Parathyroid adenoma (tissue), 2 donors: ENCODE results near the gene GNG14.
"Not testable (repeated sequence)": the region's sequence is repeated elsewhere in the genome, so short reads cannot be mapped to it uniquely, and the experiment has no call there.

Experiments used
- H2AFZ ChIP-seq: fragments of 300-600 bp; sonication (generic); one replicate; pipeline ENCODE4 v1.7.0; 2017; ENCODE audit warnings: antibody characterized with exemption, mild to moderate bottlenecking
- H3K27ac ChIP-seq: fragments of 300-600 bp; sonication (generic); one replicate; pipeline ENCODE4 v1.7.0; 2017
- H3K27me3 ChIP-seq: fragments of 300-600 bp; sonication (generic); one replicate; pipeline ENCODE4 v1.7.0; 2017; ENCODE audit warnings: low read length; ENCODE audit not compliant: control insufficient read depth, insufficient read depth
- H3K36me3 ChIP-seq: fragments of 300-600 bp; sonication (generic); one replicate; pipeline ENCODE4 v1.7.0; 2017; ENCODE audit warnings: low read length; ENCODE audit not compliant: control insufficient read depth, insufficient read depth
- H3K4me1 ChIP-seq: fragments of 300-600 bp; sonication (generic); one replicate; pipeline ENCODE4 v1.7.0; 2017; ENCODE audit warnings: control low read depth
- H3K4me2 ChIP-seq: fragments of 300-600 bp; sonication (generic); one replicate; pipeline ENCODE4 v1.7.0; 2017; ENCODE audit warnings: low read length
- H3K4me3 ChIP-seq: fragments of 300-600 bp; sonication (generic); one replicate; pipeline ENCODE4 v1.7.0; 2017; ENCODE audit warnings: low read depth, low read length
- H3K79me2 ChIP-seq: fragments of 300-600 bp; sonication (generic); one replicate; pipeline ENCODE4 v1.7.0; 2017; ENCODE audit warnings: control low read depth
- H3K9ac ChIP-seq: fragments of 300-600 bp; sonication (generic); one replicate; pipeline ENCODE4 v1.7.0; 2017; ENCODE audit warnings: mild to moderate bottlenecking
- H3K9me3 ChIP-seq: fragments of 300-600 bp; sonication (generic); one replicate; pipeline ENCODE4 v1.7.0; 2017; ENCODE audit warnings: low read length; ENCODE audit not compliant: control insufficient read depth
- TF ChIP-seq, protein P1 (sequence below): fragments of 300-600 bp; sonication (generic); IDR thresholded peaks from one replicate; pipeline ENCODE4 v1.7.0; 2017; ENCODE audit warnings: antibody characterized with exemption, mild to moderate bottlenecking
- donor health status: primary hyperparathyroidism.

The GNG14 gene

DNA sequence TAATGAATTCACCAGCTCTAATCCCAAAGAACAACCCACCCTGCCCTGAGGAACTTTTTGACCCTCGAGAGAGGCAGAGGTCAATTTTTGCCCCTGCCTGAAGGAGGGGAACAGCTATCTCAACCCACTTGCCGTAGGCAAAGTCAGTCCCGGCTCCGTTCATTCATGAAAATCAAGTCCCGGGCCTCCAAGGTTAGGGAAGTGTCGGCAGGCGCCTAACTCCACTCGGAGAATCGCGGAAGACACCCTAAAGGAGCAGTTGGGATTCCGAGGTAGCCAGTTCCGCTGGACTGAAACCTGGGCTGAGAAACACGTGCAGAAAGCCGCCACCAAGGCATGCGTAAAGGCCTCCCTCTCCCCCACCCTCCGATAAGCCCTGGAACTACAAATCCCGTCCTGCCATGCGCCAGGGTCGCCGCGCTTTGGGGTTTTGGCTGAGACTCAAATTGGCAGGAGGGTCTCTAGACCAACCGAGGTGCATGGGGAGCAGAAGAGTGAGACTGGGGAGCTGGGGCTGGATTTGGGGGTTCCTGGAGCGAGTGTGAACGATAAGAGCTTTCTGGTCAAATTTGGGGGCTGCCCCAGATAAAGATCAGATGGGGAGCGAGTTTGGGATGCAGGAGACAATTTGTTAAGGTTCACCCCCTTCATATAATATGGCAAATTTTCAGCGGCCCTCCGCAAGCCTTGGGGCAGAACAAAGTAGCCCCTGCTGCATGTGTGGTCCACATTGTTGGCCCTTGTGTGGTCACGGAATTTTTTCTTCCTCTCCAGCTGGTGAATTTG lies 36.0 kb downstream of the GNG14 start, which contains the start of gene TNPO2:
Gene TNPO2, minus strand, starts transcription at position 292 of the 786 bp plus-strand sequence. CDS start 2,955 bp downstream, outside the sequence.
- Histone ChIP-seq H3K36me3 (no peaks in the 10 kb centered on the region), H3K27me3 (no peaks in the 10 kb centered on the region), H3K4me1 (peaks cover 13% of the 10 kb centered on the region), H3K9me3 (no peaks in the 10 kb centered on the region), H3K27ac (peak within 1 kb of the TSS; percentile 86), H3K79me2 (peaks cover 26% of the 10 kb centered on the region), H3K4me3 (peak within 1 kb of the TSS; percentile 90), H2AFZ (peak within 1 kb of the TSS; percentile 99), H3K4me2 (peak within 1 kb of the TSS; percentile 99), H3K9ac (peak within 1 kb of the TSS; percentile 24)
- TF ChIP-seq, protein P1, sequence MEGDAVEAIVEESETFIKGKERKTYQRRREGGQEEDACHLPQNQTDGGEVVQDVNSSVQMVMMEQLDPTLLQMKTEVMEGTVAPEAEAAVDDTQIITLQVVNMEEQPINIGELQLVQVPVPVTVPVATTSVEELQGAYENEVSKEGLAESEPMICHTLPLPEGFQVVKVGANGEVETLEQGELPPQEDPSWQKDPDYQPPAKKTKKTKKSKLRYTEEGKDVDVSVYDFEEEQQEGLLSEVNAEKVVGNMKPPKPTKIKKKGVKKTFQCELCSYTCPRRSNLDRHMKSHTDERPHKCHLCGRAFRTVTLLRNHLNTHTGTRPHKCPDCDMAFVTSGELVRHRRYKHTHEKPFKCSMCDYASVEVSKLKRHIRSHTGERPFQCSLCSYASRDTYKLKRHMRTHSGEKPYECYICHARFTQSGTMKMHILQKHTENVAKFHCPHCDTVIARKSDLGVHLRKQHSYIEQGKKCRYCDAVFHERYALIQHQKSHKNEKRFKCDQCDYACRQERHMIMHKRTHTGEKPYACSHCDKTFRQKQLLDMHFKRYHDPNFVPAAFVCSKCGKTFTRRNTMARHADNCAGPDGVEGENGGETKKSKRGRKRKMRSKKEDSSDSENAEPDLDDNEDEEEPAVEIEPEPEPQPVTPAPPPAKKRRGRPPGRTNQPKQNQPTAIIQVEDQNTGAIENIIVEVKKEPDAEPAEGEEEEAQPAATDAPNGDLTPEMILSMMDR = no peak

DNA sequence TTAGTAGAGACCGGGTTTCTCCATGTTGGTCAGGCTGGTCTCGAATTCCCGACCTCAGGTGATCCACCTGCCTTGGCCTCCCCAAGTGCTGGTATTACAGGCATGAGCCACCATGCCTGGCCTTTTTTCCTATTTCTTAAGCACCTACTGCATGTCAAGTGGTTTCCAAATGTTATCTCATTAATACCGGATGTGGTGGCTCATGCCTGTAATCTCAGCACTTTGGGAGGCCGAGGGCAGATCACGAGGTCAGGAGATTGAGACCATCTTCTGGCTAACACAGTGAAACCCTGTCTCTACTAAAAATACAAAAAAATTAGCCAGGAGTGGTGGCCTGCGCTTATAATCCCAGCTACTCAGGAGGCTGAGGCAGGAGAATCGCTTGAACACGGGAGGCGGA lies 37.8 kb downstream of the GNG14 start:
- not testable (repeated sequence) for H3K36me3 ChIP-seq, H3K9ac ChIP-seq, H3K27ac ChIP-seq, H3K4me2 ChIP-seq, H3K4me3 ChIP-seq, H3K9me3 ChIP-seq, H2AFZ ChIP-seq, H3K79me2 ChIP-seq, H3K27me3 ChIP-seq
- peaks cover 13% of the 10 kb centered on the region for H3K4me1 ChIP-seq

GRCh38 chr19:12726988-12727316 lies 39.2 kb downstream of the GNG14 start:
- H3K79me2 ChIP-seq = peaks cover 8% of the 10 kb centered on the region
- no peaks in the 10 kb centered on the region for H3K36me3 ChIP-seq
- H3K27ac ChIP-seq = no peak overlapping the region
- no peak overlapping the region for H3K4me2 ChIP-seq
- TF ChIP-seq, protein P1 = no peak
- no peaks in the 10 kb centered on the region for H3K9me3 ChIP-seq
- H3K4me3 ChIP-seq = no peak overlapping the region
- no peak overlapping the region for H2AFZ ChIP-seq
- H3K4me1 ChIP-seq = peaks cover 13% of the 10 kb centered on the region
- no peak overlapping the region for H3K9ac ChIP-seq
- H3K27me3 ChIP-seq = no peaks in the 10 kb centered on the region

GRCh38 chr19:12727745-12728433 lies 40.1 kb downstream of the GNG14 start:
- no peak overlapping the region for H3K4me2 ChIP-seq
- H3K9me3 ChIP-seq = no peaks in the 10 kb centered on the region
- H2AFZ ChIP-seq = no peak overlapping the region
- H3K4me1 ChIP-seq = peaks cover 17% of the 10 kb centered on the region
- H3K9ac ChIP-seq = no peak overlapping the region
- H3K4me3 ChIP-seq = no peak overlapping the region
- TF ChIP-seq, protein P1 = no peak
- no peaks in the 10 kb centered on the region for H3K36me3 ChIP-seq
- no peak overlapping the region for H3K27ac ChIP-seq
- H3K27me3 ChIP-seq = no peaks in the 10 kb centered on the region
- H3K79me2 ChIP-seq = peaks cover 17% of the 10 kb centered on the region

DNA sequence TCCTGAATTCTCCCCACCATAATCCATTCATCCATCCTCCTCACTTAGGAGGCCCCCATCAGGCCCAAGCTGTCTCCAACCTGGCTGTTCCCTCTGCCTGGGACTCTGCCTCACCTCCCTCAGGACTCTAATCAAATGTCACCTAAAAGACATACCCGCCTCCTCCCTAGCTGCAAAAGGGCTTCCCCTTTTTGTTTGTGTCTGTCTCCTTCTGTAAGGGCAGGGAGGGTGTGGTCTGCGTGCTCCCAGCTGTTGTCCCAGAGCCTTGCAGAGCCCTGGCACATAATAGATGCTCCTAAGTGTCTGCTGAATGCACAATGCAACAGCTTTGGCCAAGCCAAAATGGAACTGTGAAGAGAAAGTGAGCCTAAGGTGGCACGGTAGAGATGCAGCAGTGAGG lies 42.3 kb downstream of the GNG14 start:
- Histone ChIP-seq H3K36me3 (no peaks in the 10 kb centered on the region), H3K27me3 (no peaks in the 10 kb centered on the region), H3K79me2 (peaks cover 29% of the 10 kb centered on the region), H3K4me1 (peaks cover 4% of the 10 kb centered on the region), H3K4me3 (no peak overlapping the region), H2AFZ (no peak overlapping the region), H3K4me2 (no peak overlapping the region), H3K9me3 (no peaks in the 10 kb centered on the region), H3K9ac (no peak overlapping the region), H3K27ac (no peak overlapping the region)
- TF ChIP-seq, protein P1 = no peak
